ENCODE results near the gene MTCH1. TPM values are rescaled to one million over a fixed set of nuclear protein-coding genes. Genes with fewer than 3 reads are reported as not detected.

MTCH1 gene
- total RNA-seq, 4 donors from 2014 or later: 185 to 242 (median 199) TPM

GRCh38 chr6:36920546-36920945, 65.5 kb downstream of the MTCH1 start:
- peak; percentile 50 for ATAC-seq
- H3K9me3 ChIP-seq: no peaks in the 10 kb centered on the region
- peak overlapping the region in 3 of 4 donors; percentile 42 to 64 (median 59) for H3K27ac ChIP-seq
- H3K27me3 ChIP-seq: no peaks in the 10 kb centered on the region
- peaks cover 0 to 100% of the 10 kb centered on the region in 2 donors for H3K36me3 ChIP-seq
- TF ChIP-seq, protein P1, sequence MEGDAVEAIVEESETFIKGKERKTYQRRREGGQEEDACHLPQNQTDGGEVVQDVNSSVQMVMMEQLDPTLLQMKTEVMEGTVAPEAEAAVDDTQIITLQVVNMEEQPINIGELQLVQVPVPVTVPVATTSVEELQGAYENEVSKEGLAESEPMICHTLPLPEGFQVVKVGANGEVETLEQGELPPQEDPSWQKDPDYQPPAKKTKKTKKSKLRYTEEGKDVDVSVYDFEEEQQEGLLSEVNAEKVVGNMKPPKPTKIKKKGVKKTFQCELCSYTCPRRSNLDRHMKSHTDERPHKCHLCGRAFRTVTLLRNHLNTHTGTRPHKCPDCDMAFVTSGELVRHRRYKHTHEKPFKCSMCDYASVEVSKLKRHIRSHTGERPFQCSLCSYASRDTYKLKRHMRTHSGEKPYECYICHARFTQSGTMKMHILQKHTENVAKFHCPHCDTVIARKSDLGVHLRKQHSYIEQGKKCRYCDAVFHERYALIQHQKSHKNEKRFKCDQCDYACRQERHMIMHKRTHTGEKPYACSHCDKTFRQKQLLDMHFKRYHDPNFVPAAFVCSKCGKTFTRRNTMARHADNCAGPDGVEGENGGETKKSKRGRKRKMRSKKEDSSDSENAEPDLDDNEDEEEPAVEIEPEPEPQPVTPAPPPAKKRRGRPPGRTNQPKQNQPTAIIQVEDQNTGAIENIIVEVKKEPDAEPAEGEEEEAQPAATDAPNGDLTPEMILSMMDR (IDR thresholded peaks at IDR 0.05): no peak
- TF ChIP-seq EP300 (IDR thresholded peaks at IDR 0.05) (no peak), POLR2A (IDR thresholded peaks at IDR 0.05) (no peak), POLR2AphosphoS5 (IDR thresholded peaks at IDR 0.05) (peak; percentile 13)
- 58 to 87% methylated on average over 3 to 5 of the region's 5 CpGs for WGBS, 2 donors (ENCODE audit: low coverage in 1 of 2)
- H3K4me1 ChIP-seq: peaks cover 0 to 45% (median 13%) of the 10 kb centered on the region in 3 donors
- no peak overlapping the region for H3K4me3 ChIP-seq

DNA sequence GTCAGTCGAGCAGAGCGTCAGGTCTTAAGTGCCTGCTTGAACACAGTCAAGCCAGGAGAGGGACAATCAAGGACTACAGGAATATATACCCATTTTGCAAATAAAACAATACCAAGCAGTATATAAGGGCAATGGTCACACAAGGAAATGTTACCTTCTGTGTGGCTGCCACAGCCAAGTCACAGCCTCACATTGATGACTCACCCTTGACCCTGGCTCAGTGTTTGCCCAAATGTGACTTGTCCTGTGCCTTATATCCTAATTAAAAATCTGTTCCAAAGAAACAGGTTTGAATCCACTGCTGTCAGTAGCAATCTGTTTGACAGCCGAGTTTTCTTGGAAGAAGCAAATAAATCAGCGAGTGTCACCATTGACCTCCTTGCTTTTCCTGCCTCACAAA, 65.9 kb downstream of the MTCH1 start:
- ATAC-seq: no peak
- TF ChIP-seq POLR2AphosphoS5 (IDR thresholded peaks at IDR 0.05): no peak
- no peak for TF ChIP-seq POLR2A (IDR thresholded peaks at IDR 0.05)
- TF ChIP-seq EP300 (IDR thresholded peaks at IDR 0.05): no peak
- TF ChIP-seq, protein P1 (IDR thresholded peaks at IDR 0.05): no peak
- Histone ChIP-seq H3K27me3 (no peaks in the 10 kb centered on the region), H3K4me3 (no peak overlapping the region), H3K4me1 (peaks cover 0 to 45% (median 13%) of the 10 kb centered on the region in 3 donors), H3K27ac (peak overlapping the region in 3 of 4 donors; percentile 42 to 59 (median 48)), H3K9me3 (no peaks in the 10 kb centered on the region), H3K36me3 (peaks cover 0 to 100% of the 10 kb centered on the region in 2 donors)
- 73 to 83% methylated on average over 4 of the region's 4 CpGs for WGBS, 2 donors (ENCODE audit: low coverage in 1 of 2)

Other genes starting within 250 kb of the MTCH1 start
- gene CPNE5, start 146.8 kb downstream of the MTCH1 start, total RNA-seq: 1 to 10 TPM in 2 of 4 donors, under 1 TPM in 2; 0.42 to 2.3 (median 1.5) TPM
- gene PPIL1, start 111.4 kb downstream of the MTCH1 start, total RNA-seq: 10 to 100 TPM; 13.5 to 28.5 (median 24.0) TPM
- gene C6orf89, start 100.2 kb downstream of the MTCH1 start, total RNA-seq: 10 to 100 TPM; 62.1 to 73.8 (median 69.8) TPM
- gene PI16, start 31.5 kb downstream of the MTCH1 start, total RNA-seq: 10 to 100 TPM; 21.6 to 53.5 (median 44.9) TPM
- 10 to 100 TPM; 11.6 to 34.5 (median 22.5) TPM for gene FGD2, start 19.5 kb upstream of the MTCH1 start, total RNA-seq
- 10 to 100 TPM; 19.0 to 63.8 (median 21.8) TPM for gene PIM1, start 184.0 kb upstream of the MTCH1 start, total RNA-seq